ENCODE measurements around the gene SERPINB11. TPM values are rescaled to one million over a fixed set of nuclear protein-coding genes. Genes with fewer than 3 reads are reported as not detected.

The SERPINB11 gene, protein sequence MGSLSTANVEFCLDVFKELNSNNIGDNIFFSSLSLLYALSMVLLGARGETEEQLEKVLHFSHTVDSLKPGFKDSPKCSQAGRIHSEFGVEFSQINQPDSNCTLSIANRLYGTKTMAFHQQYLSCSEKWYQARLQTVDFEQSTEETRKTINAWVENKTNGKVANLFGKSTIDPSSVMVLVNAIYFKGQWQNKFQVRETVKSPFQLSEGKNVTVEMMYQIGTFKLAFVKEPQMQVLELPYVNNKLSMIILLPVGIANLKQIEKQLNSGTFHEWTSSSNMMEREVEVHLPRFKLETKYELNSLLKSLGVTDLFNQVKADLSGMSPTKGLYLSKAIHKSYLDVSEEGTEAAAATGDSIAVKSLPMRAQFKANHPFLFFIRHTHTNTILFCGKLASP
- not detected in 2 replicates for polyA plus RNA-seq (2012; rRNA removed)
- not detected in 2 replicates for polyA plus RNA-seq (2012; cell fraction: cytosol; rRNA removed)
- polyA plus RNA-seq (2012; cell fraction: nucleus; rRNA removed): not detected in 2 replicates

DNA sequence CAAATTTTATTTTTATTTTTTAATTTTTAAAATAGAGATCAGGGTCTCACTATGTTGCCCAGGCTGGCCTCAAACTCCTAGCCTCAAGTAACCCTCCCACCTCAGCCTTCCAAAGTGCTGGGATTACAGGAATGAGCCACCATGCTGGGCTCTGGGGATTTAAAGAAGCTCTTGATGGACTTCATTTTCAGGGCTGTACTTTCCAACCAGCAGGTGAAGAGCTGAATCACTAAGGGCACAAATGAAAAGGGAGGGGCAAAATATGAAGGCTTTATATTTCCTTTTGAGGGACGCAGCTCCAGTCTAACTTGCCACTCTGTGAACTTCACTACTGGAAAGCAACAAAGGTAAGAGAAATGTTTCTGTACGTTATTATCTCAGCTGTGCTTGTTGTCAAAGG lies at the start of gene SERPINB11:
Gene SERPINB11 (plus strand): TSS at position 301 of the 400 bp plus-strand sequence. CDS start 7,234 bp downstream, outside the sequence.
- Histone ChIP-seq H3K4me2 (no peak within 1 kb of the TSS; the same call in 1 of the 2 replicates), H3K79me2 (ENCODE audit: insufficient read depth) (no peaks in the 10 kb centered on the region), H3K27ac (ENCODE audit: low read depth in 2 of 2, low read length in 1 of 2) (no peak within 1 kb of the TSS), H3K36me3 (replicated peaks in 1 of 2; ENCODE audit: control insufficient read depth in 1 of 2, insufficient read depth in 2 of 2, low read length in 1 of 2) (no peaks in the 10 kb centered on the region), H3K9me3 (no peaks in the 10 kb centered on the region), H4K20me1 (ENCODE audit: insufficient read depth) (no peaks in the 10 kb centered on the region), H3K4me1 (ENCODE audit: control insufficient read depth in 1 of 2, insufficient read depth in 2 of 2, low read depth in 1 of 2, low read length in 1 of 2) (no peaks in the 10 kb centered on the region), H3K9ac (no peak within 1 kb of the TSS), H3F3A (replicated peaks; ENCODE audit: insufficient read depth) (no peaks in the 10 kb centered on the region), H3K27me3 (ENCODE audit: insufficient read depth) (peaks cover 12% of the 10 kb centered on the region; the same call in 1 of the 2 replicates), H3K9me2 (no peaks in the 10 kb centered on the region), H3K4me3 (ENCODE audit: low read depth in 2 of 2, low read length in 1 of 2) (no peak within 1 kb of the TSS), H2AFZ (ENCODE audit: low read depth) (no peak within 1 kb of the TSS)
- TF ChIP-seq CHD2 (IDR thresholded peaks at IDR 0.05; ENCODE audit: low read length, partially characterized antibody) (no peak), FOSL2 (IDR thresholded peaks at IDR 0.05; ENCODE audit: borderline replicate concordance, low read depth) (no peak), RFX5 (IDR thresholded peaks at IDR 0.05; ENCODE audit: low read length) (no peak), ELF1 (IDR thresholded peaks at IDR 0.05) (no peak), NRF1 (IDR thresholded peaks at IDR 0.05; ENCODE audit: low read depth, low read length) (no peak), GABPA (IDR thresholded peaks at IDR 0.05; ENCODE audit: low read depth) (no peak), JUND (IDR thresholded peaks at IDR 0.05) (no peak), MXI1 (IDR thresholded peaks at IDR 0.05; ENCODE audit: low read depth, low read length) (no peak), RAD21 (IDR thresholded peaks at IDR 0.05; ENCODE audit: low read length) (no peak)
- TF ChIP-seq, protein P1, sequence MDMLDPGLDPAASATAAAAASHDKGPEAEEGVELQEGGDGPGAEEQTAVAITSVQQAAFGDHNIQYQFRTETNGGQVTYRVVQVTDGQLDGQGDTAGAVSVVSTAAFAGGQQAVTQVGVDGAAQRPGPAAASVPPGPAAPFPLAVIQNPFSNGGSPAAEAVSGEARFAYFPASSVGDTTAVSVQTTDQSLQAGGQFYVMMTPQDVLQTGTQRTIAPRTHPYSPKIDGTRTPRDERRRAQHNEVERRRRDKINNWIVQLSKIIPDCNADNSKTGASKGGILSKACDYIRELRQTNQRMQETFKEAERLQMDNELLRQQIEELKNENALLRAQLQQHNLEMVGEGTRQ (IDR thresholded peaks at IDR 0.05; ENCODE audit: borderline replicate concordance, low read depth, low read length): no peak
- TF ChIP-seq, protein P2, sequence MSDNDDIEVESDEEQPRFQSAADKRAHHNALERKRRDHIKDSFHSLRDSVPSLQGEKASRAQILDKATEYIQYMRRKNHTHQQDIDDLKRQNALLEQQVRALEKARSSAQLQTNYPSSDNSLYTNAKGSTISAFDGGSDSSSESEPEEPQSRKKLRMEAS (IDR thresholded peaks at IDR 0.05; ENCODE audit: low read depth): no peak
- TF ChIP-seq, protein P3, sequence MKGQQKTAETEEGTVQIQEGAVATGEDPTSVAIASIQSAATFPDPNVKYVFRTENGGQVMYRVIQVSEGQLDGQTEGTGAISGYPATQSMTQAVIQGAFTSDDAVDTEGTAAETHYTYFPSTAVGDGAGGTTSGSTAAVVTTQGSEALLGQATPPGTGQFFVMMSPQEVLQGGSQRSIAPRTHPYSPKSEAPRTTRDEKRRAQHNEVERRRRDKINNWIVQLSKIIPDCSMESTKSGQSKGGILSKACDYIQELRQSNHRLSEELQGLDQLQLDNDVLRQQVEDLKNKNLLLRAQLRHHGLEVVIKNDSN (IDR thresholded peaks at IDR 0.05; ENCODE audit: borderline replicate concordance, low read depth): no peak
- TF ChIP-seq, protein P4, sequence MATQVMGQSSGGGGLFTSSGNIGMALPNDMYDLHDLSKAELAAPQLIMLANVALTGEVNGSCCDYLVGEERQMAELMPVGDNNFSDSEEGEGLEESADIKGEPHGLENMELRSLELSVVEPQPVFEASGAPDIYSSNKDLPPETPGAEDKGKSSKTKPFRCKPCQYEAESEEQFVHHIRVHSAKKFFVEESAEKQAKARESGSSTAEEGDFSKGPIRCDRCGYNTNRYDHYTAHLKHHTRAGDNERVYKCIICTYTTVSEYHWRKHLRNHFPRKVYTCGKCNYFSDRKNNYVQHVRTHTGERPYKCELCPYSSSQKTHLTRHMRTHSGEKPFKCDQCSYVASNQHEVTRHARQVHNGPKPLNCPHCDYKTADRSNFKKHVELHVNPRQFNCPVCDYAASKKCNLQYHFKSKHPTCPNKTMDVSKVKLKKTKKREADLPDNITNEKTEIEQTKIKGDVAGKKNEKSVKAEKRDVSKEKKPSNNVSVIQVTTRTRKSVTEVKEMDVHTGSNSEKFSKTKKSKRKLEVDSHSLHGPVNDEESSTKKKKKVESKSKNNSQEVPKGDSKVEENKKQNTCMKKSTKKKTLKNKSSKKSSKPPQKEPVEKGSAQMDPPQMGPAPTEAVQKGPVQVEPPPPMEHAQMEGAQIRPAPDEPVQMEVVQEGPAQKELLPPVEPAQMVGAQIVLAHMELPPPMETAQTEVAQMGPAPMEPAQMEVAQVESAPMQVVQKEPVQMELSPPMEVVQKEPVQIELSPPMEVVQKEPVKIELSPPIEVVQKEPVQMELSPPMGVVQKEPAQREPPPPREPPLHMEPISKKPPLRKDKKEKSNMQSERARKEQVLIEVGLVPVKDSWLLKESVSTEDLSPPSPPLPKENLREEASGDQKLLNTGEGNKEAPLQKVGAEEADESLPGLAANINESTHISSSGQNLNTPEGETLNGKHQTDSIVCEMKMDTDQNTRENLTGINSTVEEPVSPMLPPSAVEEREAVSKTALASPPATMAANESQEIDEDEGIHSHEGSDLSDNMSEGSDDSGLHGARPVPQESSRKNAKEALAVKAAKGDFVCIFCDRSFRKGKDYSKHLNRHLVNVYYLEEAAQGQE (IDR thresholded peaks at IDR 0.05; ENCODE audit: low read depth, low read length): no peak
- TF ChIP-seq, protein P5, sequence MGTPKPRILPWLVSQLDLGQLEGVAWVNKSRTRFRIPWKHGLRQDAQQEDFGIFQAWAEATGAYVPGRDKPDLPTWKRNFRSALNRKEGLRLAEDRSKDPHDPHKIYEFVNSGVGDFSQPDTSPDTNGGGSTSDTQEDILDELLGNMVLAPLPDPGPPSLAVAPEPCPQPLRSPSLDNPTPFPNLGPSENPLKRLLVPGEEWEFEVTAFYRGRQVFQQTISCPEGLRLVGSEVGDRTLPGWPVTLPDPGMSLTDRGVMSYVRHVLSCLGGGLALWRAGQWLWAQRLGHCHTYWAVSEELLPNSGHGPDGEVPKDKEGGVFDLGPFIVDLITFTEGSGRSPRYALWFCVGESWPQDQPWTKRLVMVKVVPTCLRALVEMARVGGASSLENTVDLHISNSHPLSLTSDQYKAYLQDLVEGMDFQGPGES (IDR thresholded peaks at IDR 0.05; ENCODE audit: low read depth, low read length): no peak
- no peak for DNase-seq
- WGBS (ENCODE audit: low lambda C conversion rate): 28% methylated on average over 2 of the region's 2 CpGs
- POLR2A ChIA-PET: no interaction called here
- CTCF ChIA-PET: no interaction called here

Data from SK-N-SH (cell line).